Lower lobe of right lung (tissue), 2 donors: ENCODE measurements around the gene AMN. TPM values are rescaled to one million over a fixed set of nuclear protein-coding genes. Genes with fewer than 3 reads are reported as not detected.
A peak's percentile ranks its signal among the peaks of the same experiment; 100 is the strongest.

Experiments
- ATAC-seq, 2 donors: fragments of 200-7000 bp; cut with Tn5 transposase; one replicate each; pipeline ENCODE4 v1.9.1; 2020 to 2022; ENCODE audit warnings: mild to moderate bottlenecking in 2 of 2, moderate library complexity in 2 of 2
- DNase-seq: peaks from one replicate; pipeline ENCODE4 v3.0.0-alpha.2; 2020
- H3K27ac ChIP-seq: fragments of 200-600 bp; one replicate; pipeline ENCODE4 v1.8.0; 2022
- H3K27me3 ChIP-seq: fragments of 200-600 bp; one replicate; pipeline ENCODE4 v1.8.0; 2022; ENCODE audit warnings: low read depth
- H3K36me3 ChIP-seq: fragments of 200-600 bp; one replicate; pipeline ENCODE4 v1.8.0; 2022; ENCODE audit warnings: mild to moderate bottlenecking
- H3K4me1 ChIP-seq: fragments of 200-600 bp; one replicate; pipeline ENCODE4 v1.8.0; 2022
- H3K4me3 ChIP-seq: fragments of 200-600 bp; one replicate; pipeline ENCODE4 v1.8.0; 2022; ENCODE audit warnings: mild to moderate bottlenecking
- H3K9me3 ChIP-seq: fragments of 200-600 bp; one replicate; pipeline ENCODE4 v1.8.0; 2022
- CTCF ChIP-seq: fragments of 200-600 bp; IDR thresholded peaks from one replicate; pipeline ENCODE4 v1.8.0; 2022; ENCODE audit warnings: antibody characterized with exemption, mild to moderate bottlenecking
- intact Hi-C: fragments of 100-400 bp; cut with DNase I; formaldehyde crosslinking; loops from one replicate; pipeline ENCODE4 v1.11.0; 2022
- total RNA-seq: library from RNA; stranded (reverse); fragmentation: NEBNext Ultra II Directional; extraction: Animal tissue kit (Norgen Biotek cat#: 25700); gene quantifications from one replicate; pipeline ENCODE4 v1.2.1, GENCODE V29; 2021
- donor health status: DM: no; HTN: yes; CAD: no; lungs with severe emphysema.

The AMN gene
- total RNA-seq, 1 donor from 2014 or later: 13.7 TPM

- Histone ChIP-seq H3K27me3 (no peaks in the 10 kb centered on the region), H3K9me3 (no peaks in the 10 kb centered on the region), H3K4me1 (peaks cover 27% of the 10 kb centered on the region), H3K4me3 (no peak overlapping the region), H3K36me3 (peaks cover 49% of the 10 kb centered on the region), H3K27ac (no peak overlapping the region)
- intact Hi-C loops: no loop called here
- TF ChIP-seq CTCF: no peak
- DNase-seq (no peak), ATAC-seq (no peak)
These were observed 23.0 kb upstream of the AMN start for GRCh38 chr14:102899516-102899900.

GRCh38 chr14:102900631-102901571 is 21.6 kb upstream of the AMN start:
- Histone ChIP-seq H3K36me3 (peaks cover 52% of the 10 kb centered on the region), H3K27me3 (no peaks in the 10 kb centered on the region), H3K4me1 (peaks cover 27% of the 10 kb centered on the region), H3K4me3 (no peak overlapping the region), H3K27ac (no peak overlapping the region), H3K9me3 (no peaks in the 10 kb centered on the region)
- DNase-seq (peak; percentile 51), ATAC-seq (peak; percentile 30 to 51)
- TF ChIP-seq CTCF: no peak
- intact Hi-C loops: no loop called here

- Histone ChIP-seq H3K9me3 (no peaks in the 10 kb centered on the region), H3K27me3 (no peaks in the 10 kb centered on the region), H3K27ac (no peak overlapping the region), H3K36me3 (peaks cover 56% of the 10 kb centered on the region), H3K4me1 (peaks cover 27% of the 10 kb centered on the region), H3K4me3 (no peak overlapping the region)
- no peak for DNase-seq
- ATAC-seq: no peak
- TF ChIP-seq CTCF: no peak
- intact Hi-C loops: no loop called here
These were observed 20.8 kb upstream of the AMN start for GRCh38 chr14:102901633-102902032.

- H3K36me3 ChIP-seq: peaks cover 58% of the 10 kb centered on the region
- intact Hi-C loops: no loop called here
- TF ChIP-seq CTCF: no peak
- no peaks in the 10 kb centered on the region for H3K27me3 ChIP-seq
- H3K27ac ChIP-seq: no peak overlapping the region
- no peak for ATAC-seq
- no peaks in the 10 kb centered on the region for H3K9me3 ChIP-seq
- no peak for DNase-seq
- no peak overlapping the region for H3K4me3 ChIP-seq
- H3K4me1 ChIP-seq: peaks cover 23% of the 10 kb centered on the region
These were observed 20.4 kb upstream of the AMN start for GRCh38 chr14:102902086-102902485.

- Histone ChIP-seq H3K4me1 (peaks cover 17% of the 10 kb centered on the region), H3K27me3 (no peaks in the 10 kb centered on the region), H3K4me3 (no peak overlapping the region), H3K36me3 (peaks cover 56% of the 10 kb centered on the region), H3K27ac (no peak overlapping the region), H3K9me3 (no peaks in the 10 kb centered on the region)
- no peak for DNase-seq
- no peak for TF ChIP-seq CTCF
- intact Hi-C loops: no loop called here
- no peak for ATAC-seq
These were observed 19.8 kb upstream of the AMN start for GRCh38 chr14:102902523-102903247.
